GM18508 (cell line): ENCODE results near the gene FRYL.
"Not testable (repeated sequence)": the region's sequence is repeated elsewhere in the genome, so short reads cannot be mapped to it uniquely, and the experiment has no call there.

Experiments used
- ATAC-seq: cut with Tn5 transposase; IDR thresholded peaks from one replicate; pipeline ENCODE4 v1.9.1; 2021; ENCODE audit warnings: moderate number of reproducible peaks; ENCODE audit not compliant: insufficient read depth, unreplicated experiment

The FRYL gene

GRCh38 chr4:48752246-48752645 lies 27.8 kb downstream of the FRYL start:
- no peak for ATAC-seq

- no peak for ATAC-seq
Observed at GRCh38 chr4:48748949-48749596, 31.0 kb downstream of the FRYL start.

- ATAC-seq = no peak
Observed at GRCh38 chr4:48746608-48747362, 33.3 kb downstream of the FRYL start.

GRCh38 chr4:48745223-48745622 lies 34.9 kb downstream of the FRYL start:
- not testable (repeated sequence) for ATAC-seq

GRCh38 chr4:48742412-48742811 lies 37.7 kb downstream of the FRYL start:
- no peak for ATAC-seq

- ATAC-seq = peak; percentile 69
Observed at GRCh38 chr4:48739560-48740019, 40.5 kb downstream of the FRYL start.

GRCh38 chr4:48738856-48739255 lies 41.2 kb downstream of the FRYL start:
- no peak for ATAC-seq

GRCh38 chr4:48728906-48729496 lies 51.1 kb downstream of the FRYL start:
- ATAC-seq = not testable (repeated sequence)

GRCh38 chr4:48727666-48728459 lies 52.2 kb downstream of the FRYL start:
- ATAC-seq = no peak

- ATAC-seq = no peak
Observed at GRCh38 chr4:48725414-48725813, 54.7 kb downstream of the FRYL start.

- no peak for ATAC-seq
Observed at GRCh38 chr4:48722509-48723446, 57.3 kb downstream of the FRYL start.

- ATAC-seq = no peak
Observed at GRCh38 chr4:48720459-48720858, 59.6 kb downstream of the FRYL start.

- ATAC-seq = no peak
Observed at GRCh38 chr4:48718818-48719465, 61.1 kb downstream of the FRYL start.

- not testable (repeated sequence) for ATAC-seq
Observed at GRCh38 chr4:48716285-48716684, 63.8 kb downstream of the FRYL start.

GRCh38 chr4:48710446-48711209 lies 69.5 kb downstream of the FRYL start:
- ATAC-seq = no peak

GRCh38 chr4:48709901-48710300 lies 70.2 kb downstream of the FRYL start:
- no peak for ATAC-seq

- ATAC-seq = no peak
Observed at GRCh38 chr4:48708610-48709009, 71.5 kb downstream of the FRYL start.

- no peak for ATAC-seq
Observed at GRCh38 chr4:48706736-48707135, 73.3 kb downstream of the FRYL start.
